Activated naive CD4-positive, alpha-beta T cell treated with anti-CD3 and anti-CD28 coated beads for 36 hours (primary cell): ENCODE data around the gene PRKG2. TPM values are rescaled to one million over a fixed set of nuclear protein-coding genes. Genes with fewer than 3 reads are reported as not detected.

Experiments used
- CTCF ChIA-PET: fragments of 350-600 bp; sonication (Branson Sonifier 250); formaldehyde crosslinking; loops from one replicate; lab custom pipeline; 2021; ENCODE audit warnings: antibody characterized with exemption; lab: Charles Lee
- DNase-seq: peaks from one replicate; pipeline ENCODE4 v3.0.0-alpha.2; 2020
- H3K27ac Mint-ChIP-seq: one replicate; pipeline ENCODE4 v1.8.0; 2021; ENCODE audit warnings: mild to moderate bottlenecking, mixed read lengths
- H3K27me3 Mint-ChIP-seq: one replicate; pipeline ENCODE4 v1.8.0; 2021; ENCODE audit warnings: low read depth, mixed read lengths
- H3K36me3 Mint-ChIP-seq: one replicate; pipeline ENCODE4 v1.8.0; 2021; ENCODE audit warnings: low read depth, mixed read lengths
- H3K4me1 Mint-ChIP-seq: one replicate; pipeline ENCODE4 v1.8.0; 2021; ENCODE audit warnings: low read depth, mixed read lengths
- H3K4me3 Mint-ChIP-seq: one replicate; pipeline ENCODE4 v1.8.0; 2021; ENCODE audit warnings: mild to moderate bottlenecking, moderate library complexity, mixed read lengths
- H3K9me3 Mint-ChIP-seq: one replicate; pipeline ENCODE4 v1.8.0; 2021; ENCODE audit warnings: mixed read lengths
- intact Hi-C: fragments of 100-400 bp; cut with micrococcal nuclease; formaldehyde crosslinking; loops from one replicate; pipeline ENCODE4 v1.15.1; 2023
- total RNA-seq, 2 experiments: library from RNA; stranded (reverse); gene quantifications; one replicate each; pipeline ENCODE4 v1.2.3, GENCODE V29; 2021

PRKG2 gene
- total RNA-seq, 2 experiments from 2014 or later = 0.30 to 1.2 TPM

DNA sequence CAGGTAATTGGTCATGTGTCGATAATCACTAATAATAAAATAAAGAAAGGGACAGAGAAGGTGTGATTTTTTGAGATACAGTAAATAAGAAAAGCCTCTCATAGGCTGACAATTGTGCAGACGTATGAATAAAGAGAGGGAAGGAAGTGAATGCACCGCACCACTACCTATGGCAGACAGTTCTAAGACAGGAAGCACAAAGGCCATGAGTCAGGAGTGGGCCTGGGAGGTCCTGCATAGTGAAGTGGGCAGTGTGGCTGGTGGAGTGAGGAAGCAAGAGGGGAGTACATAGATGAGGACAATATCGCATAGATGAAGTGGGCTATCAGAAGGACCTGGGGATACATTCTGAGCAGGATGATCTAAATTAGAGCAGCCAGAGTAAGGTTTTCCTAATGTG, 108.9 kb downstream of the PRKG2 start:
- Mint-ChIP-seq H3K9me3 (no peaks in the 10 kb centered on the region), H3K27me3 (no peaks in the 10 kb centered on the region), H3K27ac (no peak overlapping the region), H3K4me1 (no peaks in the 10 kb centered on the region), H3K4me3 (no peak overlapping the region), H3K36me3 (no peaks in the 10 kb centered on the region)
- CTCF ChIA-PET = no interaction called here
- DNase-seq = no peak
- intact Hi-C loops = no loop called here

DNA sequence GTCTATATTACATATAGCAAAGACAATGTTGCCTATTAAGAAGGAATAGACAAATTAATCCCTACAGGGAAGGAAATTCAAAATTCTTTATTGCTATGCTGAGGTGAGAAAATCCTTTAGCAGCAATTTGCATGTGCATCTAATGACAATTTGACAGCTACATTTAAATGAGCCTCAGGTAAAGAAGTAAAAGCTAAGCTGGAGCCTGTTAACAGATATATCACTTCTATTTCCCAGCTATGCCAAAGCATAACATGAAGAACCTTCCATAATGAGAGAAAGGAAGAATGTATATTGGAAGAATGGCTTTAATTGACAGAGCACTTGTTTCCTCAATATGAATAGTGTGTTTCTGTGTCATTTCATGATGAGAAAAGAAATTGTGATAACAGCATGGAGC, 112.9 kb downstream of the PRKG2 start:
- Mint-ChIP-seq H3K36me3 (no peaks in the 10 kb centered on the region), H3K4me3 (no peak overlapping the region), H3K27me3 (no peaks in the 10 kb centered on the region), H3K9me3 (no peaks in the 10 kb centered on the region), H3K27ac (no peak overlapping the region), H3K4me1 (no peaks in the 10 kb centered on the region)
- CTCF ChIA-PET = interaction anchor here (0.7 kb wide), 1 partner anchor 19 kb away, joined by 4 read pairs; no protein-coding TSS in a partner anchor
- DNase-seq = no peak
- intact Hi-C loops = no loop called here

GRCh38 chr4:81096566-81096965, 118.5 kb downstream of the PRKG2 start:
- no peak for DNase-seq
- H3K4me3 Mint-ChIP-seq = no peak overlapping the region
- H3K9me3 Mint-ChIP-seq = no peaks in the 10 kb centered on the region
- intact Hi-C loops = no loop called here
- no peaks in the 10 kb centered on the region for H3K36me3 Mint-ChIP-seq
- peaks cover 6% of the 10 kb centered on the region for H3K27me3 Mint-ChIP-seq
- CTCF ChIA-PET = no interaction called here
- no peak overlapping the region for H3K27ac Mint-ChIP-seq
- no peaks in the 10 kb centered on the region for H3K4me1 Mint-ChIP-seq

DNA sequence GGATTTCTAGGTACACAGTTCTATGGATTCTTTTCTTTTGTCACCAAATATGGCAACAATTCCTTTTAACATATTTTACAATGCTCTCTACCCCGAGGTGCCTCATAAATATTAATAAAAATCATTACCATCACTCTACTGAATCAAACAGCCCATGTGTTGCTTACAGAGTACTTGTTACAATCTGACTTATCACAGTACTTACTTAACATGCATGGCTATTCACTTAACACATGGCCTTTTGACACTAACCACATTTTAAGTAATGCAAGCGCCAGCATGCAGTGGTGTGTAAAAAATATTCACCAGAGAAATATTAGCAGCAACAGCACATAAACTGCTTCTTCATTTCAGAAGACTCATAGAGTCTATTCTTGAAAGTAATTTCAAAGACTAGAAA, 119.6 kb downstream of the PRKG2 start:
- H3K4me1 Mint-ChIP-seq = no peaks in the 10 kb centered on the region
- intact Hi-C loops = no loop called here
- CTCF ChIA-PET = no interaction called here
- DNase-seq = no peak
- H3K27me3 Mint-ChIP-seq = peaks cover 6% of the 10 kb centered on the region
- H3K27ac Mint-ChIP-seq = no peak overlapping the region
- H3K9me3 Mint-ChIP-seq = no peaks in the 10 kb centered on the region
- H3K4me3 Mint-ChIP-seq = no peak overlapping the region
- no peaks in the 10 kb centered on the region for H3K36me3 Mint-ChIP-seq

GRCh38 chr4:81093720-81094401, 121.2 kb downstream of the PRKG2 start:
- Mint-ChIP-seq H3K36me3 (no peaks in the 10 kb centered on the region), H3K9me3 (no peaks in the 10 kb centered on the region), H3K27ac (no peak overlapping the region), H3K4me1 (no peaks in the 10 kb centered on the region), H3K4me3 (no peak overlapping the region), H3K27me3 (peaks cover 6% of the 10 kb centered on the region)
- CTCF ChIA-PET = interaction anchor here (0.6 to 1.9 kb wide), 2 partner anchors 23 to 1730 kb away, joined by 3 to 10 read pairs; no protein-coding TSS in a partner anchor
- DNase-seq = no peak
- intact Hi-C loops = no loop called here

- no peaks in the 10 kb centered on the region for H3K4me1 Mint-ChIP-seq
- intact Hi-C loops = no loop called here
- no peaks in the 10 kb centered on the region for H3K36me3 Mint-ChIP-seq
- peaks cover 2% of the 10 kb centered on the region for H3K9me3 Mint-ChIP-seq
- H3K27ac Mint-ChIP-seq = no peak overlapping the region
- H3K4me3 Mint-ChIP-seq = no peak overlapping the region
- CTCF ChIA-PET = interaction anchor here (1.1 to 1.9 kb wide), 2 partner anchors 16 to 34 kb away, joined by 3 to 4 read pairs; no protein-coding TSS in a partner anchor
- no peak for DNase-seq
- H3K27me3 Mint-ChIP-seq = no peaks in the 10 kb centered on the region
Measured at GRCh38 chr4:81085979-81086378, 129.0 kb downstream of the PRKG2 start.

DNA sequence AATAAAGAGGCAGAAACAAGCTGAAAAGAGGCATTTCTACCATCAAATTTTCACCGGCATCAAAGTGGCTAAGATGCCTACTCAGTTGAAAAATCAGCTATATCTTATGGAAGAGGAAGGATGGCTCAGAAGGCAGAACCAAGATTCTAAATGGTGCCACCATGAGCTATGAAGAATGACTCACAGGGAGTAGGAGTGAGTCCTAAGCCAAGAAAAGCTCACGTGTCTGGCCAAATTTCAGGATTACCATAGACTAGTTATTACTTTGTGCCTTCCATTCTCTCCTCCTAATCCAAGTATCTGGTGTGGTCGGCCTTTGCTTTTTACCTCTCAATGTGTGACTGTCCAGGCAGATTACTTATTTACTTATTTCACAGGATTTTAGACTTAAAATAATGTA, 129.7 kb downstream of the PRKG2 start:
- H3K9me3 Mint-ChIP-seq = peaks cover 2% of the 10 kb centered on the region
- CTCF ChIA-PET = interaction anchor here (0.8 to 1.9 kb wide), 2 partner anchors 15 to 34 kb away, joined by 3 to 4 read pairs; no protein-coding TSS in a partner anchor
- no peaks in the 10 kb centered on the region for H3K4me1 Mint-ChIP-seq
- no peaks in the 10 kb centered on the region for H3K27me3 Mint-ChIP-seq
- intact Hi-C loops = no loop called here
- H3K27ac Mint-ChIP-seq = no peak overlapping the region
- H3K36me3 Mint-ChIP-seq = no peaks in the 10 kb centered on the region
- H3K4me3 Mint-ChIP-seq = no peak overlapping the region
- DNase-seq = no peak

- H3K4me1 Mint-ChIP-seq = no peaks in the 10 kb centered on the region
- CTCF ChIA-PET = interaction anchor here (0.8 to 1.9 kb wide), 3 partner anchors 15 to 33 kb away, joined by 3 to 4 read pairs (median 4); no protein-coding TSS in a partner anchor
- intact Hi-C loops = no loop called here
- H3K36me3 Mint-ChIP-seq = no peaks in the 10 kb centered on the region
- H3K27me3 Mint-ChIP-seq = peaks cover 2% of the 10 kb centered on the region
- no peak overlapping the region for H3K4me3 Mint-ChIP-seq
- peaks cover 2% of the 10 kb centered on the region for H3K9me3 Mint-ChIP-seq
- H3K27ac Mint-ChIP-seq = no peak overlapping the region
- no peak for DNase-seq
Measured at GRCh38 chr4:81084634-81085033, 130.4 kb downstream of the PRKG2 start.

- Mint-ChIP-seq H3K27me3 (peaks cover 2% of the 10 kb centered on the region), H3K27ac (no peak overlapping the region), H3K36me3 (no peaks in the 10 kb centered on the region), H3K4me3 (no peak overlapping the region), H3K4me1 (no peaks in the 10 kb centered on the region), H3K9me3 (peaks cover 2% of the 10 kb centered on the region)
- no peak for DNase-seq
- intact Hi-C loops = no loop called here
- CTCF ChIA-PET = interaction anchor here (0.7 to 1.3 kb wide), 2 partner anchors 15 to 18 kb away, joined by 4 read pairs; no protein-coding TSS in a partner anchor
Measured at GRCh38 chr4:81084029-81084428, 131.0 kb downstream of the PRKG2 start.

DNA sequence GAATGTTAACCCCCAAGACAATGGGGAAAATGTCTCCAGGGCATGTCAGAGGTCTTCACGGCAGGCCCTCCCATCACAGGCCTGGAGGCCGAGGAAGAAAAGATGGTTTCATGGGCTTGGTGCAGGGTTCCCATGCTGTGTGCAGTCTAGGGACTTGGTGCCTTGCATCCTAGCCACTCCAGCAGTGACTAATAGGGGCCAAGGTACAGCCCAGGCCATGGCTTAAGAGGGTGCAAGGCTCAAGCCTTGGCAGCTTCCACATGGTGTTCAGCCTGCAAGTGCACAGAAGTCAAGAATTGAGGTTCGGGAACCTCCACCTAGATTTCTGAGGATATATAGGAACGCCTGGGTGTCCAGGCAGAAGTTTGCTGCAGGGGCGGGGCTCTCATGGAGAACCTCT, 133.9 kb downstream of the PRKG2 start:
- H3K4me1 Mint-ChIP-seq = no peaks in the 10 kb centered on the region
- H3K27me3 Mint-ChIP-seq = peaks cover 2% of the 10 kb centered on the region
- no peak for DNase-seq
- CTCF ChIA-PET = no interaction called here
- intact Hi-C loops = no loop called here
- H3K27ac Mint-ChIP-seq = no peak overlapping the region
- no peak overlapping the region for H3K4me3 Mint-ChIP-seq
- no peaks in the 10 kb centered on the region for H3K36me3 Mint-ChIP-seq
- H3K9me3 Mint-ChIP-seq = peaks cover 2% of the 10 kb centered on the region

DNA sequence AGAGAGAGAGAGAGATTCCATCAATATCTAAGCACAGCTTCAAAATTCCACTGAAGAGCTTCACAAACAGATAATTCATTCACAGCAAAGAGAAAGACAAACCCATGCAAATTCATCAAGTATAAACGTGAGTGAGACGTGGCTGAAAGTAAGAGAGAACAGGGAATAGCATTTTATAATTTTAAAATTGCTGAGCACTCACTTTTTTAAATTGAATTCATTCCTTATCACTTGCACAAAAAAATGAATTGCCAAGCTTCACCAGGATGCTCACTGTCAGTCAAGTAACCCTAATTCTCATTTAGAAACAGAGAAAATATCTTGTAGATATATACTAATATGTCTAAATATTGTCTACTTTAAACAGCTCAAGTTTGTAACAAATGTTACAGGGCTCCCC, 144.0 kb downstream of the PRKG2 start:
- intact Hi-C loops = no loop called here
- no peak overlapping the region for H3K27ac Mint-ChIP-seq

GRCh38 chr4:81069706-81070331, 145.2 kb downstream of the PRKG2 start:
- Mint-ChIP-seq H3K27me3 (peaks cover 9% of the 10 kb centered on the region), H3K9me3 (no peaks in the 10 kb centered on the region), H3K4me3 (no peak overlapping the region), H3K4me1 (peaks cover 2% of the 10 kb centered on the region), H3K27ac (no peak overlapping the region), H3K36me3 (no peaks in the 10 kb centered on the region)
- DNase-seq = peak; percentile 75
- CTCF ChIA-PET = interaction anchor here (0.7 to 4.8 kb wide), 14 partner anchors 8 to 707 kb away, joined by 3 to 60 read pairs (median 3); no protein-coding TSS in a partner anchor
- intact Hi-C loops = loop anchor here (1.0 to 5.0 kb wide), 2 partner anchors 192 to 281 kb away; no protein-coding TSS in a partner anchor

More for the DNA sequence above, 144.0 kb downstream of the PRKG2 start:
- Mint-ChIP-seq H3K4me1 (no peaks in the 10 kb centered on the region), H3K36me3 (no peaks in the 10 kb centered on the region), H3K9me3 (no peaks in the 10 kb centered on the region), H3K27me3 (peaks cover 9% of the 10 kb centered on the region), H3K4me3 (no peak overlapping the region)
- CTCF ChIA-PET = interaction anchor here (0.9 to 4.8 kb wide), 6 partner anchors 9 to 299 kb away, joined by 3 to 60 read pairs (median 4); no protein-coding TSS in a partner anchor
- no peak for DNase-seq
